ENCODE measurements around the gene CNOT1.
"Not testable (repeated sequence)": the region's sequence is repeated elsewhere in the genome, so short reads cannot be mapped to it uniquely, and the experiment has no call there.

Gene CNOT1

DNA sequence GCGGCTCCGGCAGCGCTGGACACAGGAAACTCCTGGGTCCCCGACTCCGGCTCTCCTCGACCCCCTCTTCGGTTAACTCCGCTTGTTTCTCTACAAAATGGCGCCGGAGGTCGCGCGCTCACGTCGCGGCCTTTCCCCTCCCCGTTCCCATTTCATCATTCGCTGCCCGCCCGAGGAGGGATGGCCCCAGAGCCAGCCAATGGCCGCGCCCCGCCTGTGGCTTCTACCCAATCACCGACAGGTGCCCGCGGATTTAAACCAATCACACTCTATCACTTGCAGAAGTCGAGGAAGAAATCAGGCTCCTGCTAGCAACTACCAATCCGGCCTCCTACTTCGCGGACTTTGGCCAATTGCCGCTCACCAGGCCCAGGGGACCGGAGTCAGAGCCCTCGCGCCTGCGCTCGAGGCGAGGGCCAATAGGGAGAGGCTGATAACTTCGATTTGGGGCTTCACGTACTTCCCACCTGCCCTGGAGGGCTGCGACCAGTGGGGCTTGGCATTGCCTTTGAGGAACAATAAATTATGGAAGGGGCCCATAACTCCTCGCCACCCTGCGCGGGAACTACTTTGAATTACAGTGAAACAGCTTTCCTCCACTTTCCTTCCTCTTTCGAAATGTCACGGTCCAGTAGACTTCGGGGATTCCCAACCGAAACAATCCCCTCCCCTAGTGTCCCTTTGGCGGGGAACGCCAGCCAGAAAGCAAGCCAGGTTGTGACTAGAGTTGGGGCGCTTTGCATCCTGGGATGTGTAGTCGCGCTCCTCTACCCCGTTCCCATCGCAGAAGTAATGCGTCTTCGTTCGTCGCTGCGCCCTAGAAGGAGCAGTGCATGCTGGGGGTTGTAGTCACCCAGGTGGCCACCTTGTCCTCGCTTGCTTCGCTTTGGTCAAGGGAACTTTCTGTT, at the start of gene CNOT1:
Gene CNOT1, minus strand, starts transcription at position 94 of the 908 bp plus-strand sequence. CDS start 30,489 bp downstream, outside the sequence.
- intact Hi-C loops (cut with DNase I), result loop anchor here (1.0 to 5.0 kb wide), 3 partner anchors 54 to 115 kb away; partner anchors contain the start of genes GOT2, SETD6 and SLC38A7

GRCh38 chr16:58678716-58679115, 49.1 kb upstream of the CNOT1 start:
- intact Hi-C loops (cut with DNase I), result loop anchor here (1.0 kb wide), 1 partner anchor 78 kb away; no protein-coding TSS in a partner anchor

More for the DNA sequence above, at the start of gene CNOT1:
- DNase-seq, result peak; percentile 96 to 100 (median 98)

GRCh38 chr16:58678269-58678668, 48.6 kb upstream of the CNOT1 start:
- intact Hi-C loops (cut with DNase I), result loop anchor here (1.0 kb wide), 1 partner anchor 78 kb away; no protein-coding TSS in a partner anchor
- peak in 3 of 10 donors; percentile 14 to 70 (median 35) for DNase-seq

More at GRCh38 chr16:58678716-58679115, 49.1 kb upstream of the CNOT1 start:
- peak; percentile 39 to 96 (median 67) for DNase-seq

- DNase-seq, result peak in 3 of 10 donors; percentile 41 to 73 (median 67)
- intact Hi-C loops (cut with DNase I), result no loop called here
These were observed 41.4 kb upstream of the CNOT1 start for GRCh38 chr16:58670946-58671583.

- intact Hi-C loops (cut with DNase I), result no loop called here
- peak in 2 of 10 donors; percentile 35 to 36 for DNase-seq
These were observed 40.6 kb upstream of the CNOT1 start for GRCh38 chr16:58670177-58670576.

GRCh38 chr16:58665200-58665599, 35.6 kb upstream of the CNOT1 start:
- peak in 1 of 10 donors; percentile 37 for DNase-seq
- intact Hi-C loops (cut with DNase I), result loop anchor here (10.0 kb wide), 1 partner anchor 150 kb away; the partner anchor contains the start of gene SETD6

GRCh38 chr16:58661199-58661830, 31.7 kb upstream of the CNOT1 start:
- intact Hi-C loops (cut with DNase I), result loop anchor here (2.0 to 10.0 kb wide), 2 partner anchors 147 to 325 kb away; partner anchors contain the start of gene SETD6
- DNase-seq, result peak in 1 of 10 donors; percentile 17

DNA sequence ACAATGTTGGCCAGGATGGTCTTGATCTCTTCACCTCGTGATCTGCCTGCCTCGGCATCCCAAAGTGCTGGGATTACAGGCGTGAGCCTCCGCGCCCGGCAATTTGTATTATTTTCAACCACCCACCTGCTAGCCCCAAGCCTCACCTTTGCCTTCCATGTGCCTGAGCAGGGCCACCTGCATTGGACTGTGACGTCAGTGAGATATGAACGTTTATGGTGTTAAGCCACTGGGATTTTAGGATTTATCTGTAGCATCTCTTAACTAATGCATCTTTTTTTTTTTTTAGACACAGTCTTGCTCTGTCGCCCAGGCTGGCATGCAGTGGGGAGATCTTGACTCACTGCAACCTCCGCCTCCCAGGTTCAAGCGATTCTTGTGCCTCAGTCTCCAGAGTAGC, 30.3 kb upstream of the CNOT1 start:
- DNase-seq, result not testable (repeated sequence)
- intact Hi-C loops (cut with DNase I), result loop anchor here (2.0 to 10.0 kb wide), 2 partner anchors 145 to 323 kb away; partner anchors contain the start of gene SETD6

DNA sequence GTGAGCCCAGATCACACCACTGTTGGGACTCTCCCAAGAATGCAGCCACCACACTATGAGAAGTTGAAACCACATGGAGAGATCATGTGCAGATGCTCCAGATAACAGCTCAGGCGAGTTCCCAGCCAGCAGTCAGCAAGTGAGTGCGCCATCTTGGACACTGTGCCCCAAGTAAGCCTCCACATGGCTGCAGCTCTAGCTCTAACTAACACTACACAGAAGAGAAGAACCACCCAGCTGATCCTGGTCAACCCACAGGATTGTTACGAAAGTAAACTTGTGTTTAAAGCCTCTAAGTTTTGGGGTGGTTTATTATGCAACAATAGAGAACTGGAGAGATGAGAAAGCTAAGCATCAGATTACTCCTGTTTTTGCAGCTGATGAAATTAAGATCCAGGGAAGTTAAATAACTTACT, 29.2 kb upstream of the CNOT1 start:
- no peak for DNase-seq
- intact Hi-C loops (cut with DNase I), result no loop called here

DNA sequence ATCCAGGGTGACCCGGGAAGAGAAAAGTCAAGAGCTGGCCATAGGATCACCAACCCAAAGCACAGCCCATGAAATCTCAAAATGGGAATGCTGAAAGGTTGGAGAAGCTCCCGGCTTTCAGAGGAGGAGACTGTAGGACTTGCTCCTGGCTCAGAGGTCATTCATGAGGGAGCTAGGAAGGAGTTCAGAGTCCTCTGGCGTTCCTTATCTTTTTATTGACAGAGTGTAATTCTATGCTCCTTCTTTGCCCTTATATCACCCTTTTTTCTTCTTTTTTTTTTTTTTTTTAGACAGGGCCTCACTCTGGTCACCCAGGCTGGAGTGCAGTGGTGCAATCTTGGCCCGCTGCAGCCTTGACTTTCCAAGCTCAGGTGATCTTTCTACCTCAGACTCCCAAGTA, 27.3 kb upstream of the CNOT1 start:
- intact Hi-C loops (cut with DNase I), result no loop called here

GRCh38 chr16:58655215-58655596, 25.6 kb upstream of the CNOT1 start:
- intact Hi-C loops (cut with DNase I), result no loop called here
- no peak for DNase-seq

More for the DNA sequence above, 27.3 kb upstream of the CNOT1 start:
- DNase-seq, result no peak

DNA sequence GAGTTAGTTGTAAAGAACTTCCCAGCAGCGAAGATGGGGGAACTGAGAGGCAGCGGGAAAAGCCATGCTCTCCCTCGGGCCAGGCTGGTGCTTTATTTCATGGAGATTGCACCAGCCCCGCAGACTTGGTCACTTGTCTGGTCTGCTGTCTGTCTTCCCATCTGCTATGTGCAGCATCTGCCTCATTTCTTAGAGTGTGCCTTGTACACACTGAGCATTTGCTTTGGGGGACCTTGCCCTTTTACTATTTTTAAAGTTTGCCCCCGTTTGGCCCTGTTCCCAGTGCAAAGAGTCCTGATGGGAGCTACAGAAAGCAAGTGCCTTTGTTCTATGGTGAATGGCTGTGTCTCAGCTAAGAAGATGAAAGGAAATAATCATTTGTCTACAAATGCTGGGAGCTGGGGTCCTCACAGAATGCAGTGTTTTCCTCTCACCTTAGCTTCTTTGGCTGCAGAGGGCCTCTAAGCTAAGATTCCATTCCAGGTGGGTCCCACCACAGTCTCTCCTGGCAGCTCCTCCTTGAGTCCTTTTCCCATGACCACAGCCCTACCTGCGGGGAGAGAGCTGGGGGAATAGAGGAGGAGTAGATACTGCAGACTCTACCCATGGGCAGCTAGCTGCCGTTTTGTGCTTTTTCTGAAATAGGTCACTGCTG, 25.1 kb upstream of the CNOT1 start:
- intact Hi-C loops (cut with DNase I), result no loop called here
- no peak for DNase-seq

- intact Hi-C loops (cut with DNase I), result no loop called here
These were observed 23.1 kb upstream of the CNOT1 start for GRCh38 chr16:58652741-58653140.

GRCh38 chr16:58651965-58652348, 22.3 kb upstream of the CNOT1 start:
- DNase-seq, result peak in 1 of 10 donors; percentile 26
- intact Hi-C loops (cut with DNase I), result no loop called here

More at GRCh38 chr16:58652741-58653140, 23.1 kb upstream of the CNOT1 start:
- DNase-seq, result no peak

GRCh38 chr16:58649707-58650106, 20.1 kb upstream of the CNOT1 start:
- DNase-seq, result peak in 1 of 10 donors; percentile 13
- intact Hi-C loops (cut with DNase I), result no loop called here

GRCh38 chr16:58647107-58647506, 17.5 kb upstream of the CNOT1 start:
- intact Hi-C loops (cut with DNase I), result no loop called here
- peak in 1 of 10 donors; percentile 16 for DNase-seq

- DNase-seq, result peak in 1 of 10 donors; percentile 2
- intact Hi-C loops (cut with DNase I), result no loop called here
These were observed 15.3 kb upstream of the CNOT1 start for GRCh38 chr16:58644765-58645487.

DNA sequence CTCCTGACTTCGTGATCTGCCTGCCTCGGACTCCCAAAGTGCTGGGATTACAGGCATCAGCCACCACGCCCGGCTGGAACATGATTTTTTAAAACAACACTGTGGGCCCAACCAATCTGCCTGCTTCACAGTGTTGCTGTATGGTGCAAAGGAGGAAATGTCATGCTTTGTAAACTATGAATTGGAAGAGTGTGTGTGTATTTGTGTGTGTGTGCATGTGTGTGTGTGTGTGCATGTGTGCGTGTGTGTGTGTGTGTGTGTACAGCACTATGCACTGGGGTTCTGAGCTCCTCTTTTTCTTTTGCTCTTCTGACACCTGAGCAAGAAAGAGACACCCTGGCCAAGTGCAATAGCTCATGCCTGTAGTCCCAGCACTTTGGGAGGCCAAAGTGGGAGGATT, 14.5 kb upstream of the CNOT1 start:
- DNase-seq, result no peak
- intact Hi-C loops (cut with DNase I), result no loop called here

DNA sequence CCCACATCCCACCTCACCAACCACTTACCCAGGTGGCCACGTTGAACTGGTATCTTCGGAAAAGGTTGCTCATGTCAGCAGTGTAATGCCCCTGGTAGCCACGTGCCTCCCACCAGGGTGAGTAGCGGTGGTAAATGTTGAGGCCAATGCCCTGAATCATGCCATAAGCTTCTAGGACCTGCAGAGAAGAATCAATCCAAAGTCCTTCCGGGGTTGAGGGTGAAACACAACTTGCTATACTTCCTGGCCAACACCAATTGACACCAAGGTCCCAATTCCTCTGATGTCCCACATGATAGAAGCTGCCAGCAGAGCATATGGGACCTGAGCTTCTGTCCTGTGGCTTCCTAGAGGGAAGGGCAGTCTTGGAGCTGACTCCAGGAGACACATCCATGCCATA, 11.3 kb upstream of the CNOT1 start:
- intact Hi-C loops (cut with DNase I), result no loop called here
- peak in 1 of 10 donors; percentile 6 for DNase-seq

Measured in posterior cingulate gyrus (tissue), 11 donors.